Astrocyte (in vitro differentiated cells and primary cell): ENCODE data around the gene HFE. TPM values are rescaled to one million over a fixed set of nuclear protein-coding genes. Genes with fewer than 3 reads are reported as not detected.

Source experiments
- DNase-seq: peaks from one replicate; pipeline ENCODE4 v3.0.0-alpha.2; 2010; ENCODE audit warnings: low read depth
- FAIRE-seq: peaks from 2 replicates; lab custom pipeline; 2011; peaks lifted over from hg19 to GRCh38; lab: Jason Lieb, UNC
- H2AFZ ChIP-seq: 2 replicates; pipeline ENCODE4 v1.6.0; 2012; ENCODE audit warnings: low read depth, low read length, inconsistent platforms
- H3K27ac ChIP-seq: 2 replicates; pipeline ENCODE4 v1.5.1; 2011; ENCODE audit warnings: low read depth, low read length, inconsistent platforms
- H3K27me3 ChIP-seq: 2 replicates; pipeline ENCODE4 v1.6.0; 2011; ENCODE audit warnings: low read length, inconsistent platforms; ENCODE audit not compliant: insufficient read depth
- H3K36me3 ChIP-seq: 2 replicates; pipeline ENCODE4 v1.5.1; 2011; ENCODE audit warnings: low read length, inconsistent platforms; ENCODE audit not compliant: insufficient read depth
- H3K4me1 ChIP-seq: 2 replicates; pipeline ENCODE4 v1.5.1; 2011; ENCODE audit warnings: low read length, inconsistent platforms; ENCODE audit not compliant: insufficient read depth
- H3K4me2 ChIP-seq: 2 replicates; pipeline ENCODE4 v1.6.0; 2012; ENCODE audit warnings: low read length, inconsistent platforms
- H3K4me3 ChIP-seq: 2 replicates; pipeline ENCODE4 v1.5.1; 2011; ENCODE audit warnings: low read depth, mild to moderate bottlenecking, low read length, inconsistent platforms; ENCODE audit not compliant: insufficient read depth
- H3K79me2 ChIP-seq: 2 replicates; pipeline ENCODE4 v1.6.0; 2012; ENCODE audit warnings: mild to moderate bottlenecking, low read length, inconsistent platforms; ENCODE audit not compliant: insufficient read depth
- H3K9ac ChIP-seq: 2 replicates; pipeline ENCODE4 v1.6.0; 2012; ENCODE audit warnings: mild to moderate bottlenecking, low read length, inconsistent platforms
- H3K9me3 ChIP-seq: 2 replicates; pipeline ENCODE4 v1.5.1; 2012; ENCODE audit warnings: low read depth, mild to moderate bottlenecking, low read length, inconsistent platforms; ENCODE audit not compliant: insufficient read depth
- H4K20me1 ChIP-seq: 2 replicates; pipeline ENCODE4 v1.6.0; 2012; ENCODE audit warnings: low read length, inconsistent platforms; ENCODE audit not compliant: insufficient read depth
- H3K27ac Mint-ChIP-seq: one replicate; pipeline ENCODE4 v1.8.0; 2021; ENCODE audit warnings: mild to moderate bottlenecking, mixed read lengths; ENCODE audit not compliant: unreplicated experiment
- H3K27me3 Mint-ChIP-seq: one replicate; pipeline ENCODE4 v1.8.0; 2021; ENCODE audit warnings: low read depth, mixed read lengths; ENCODE audit not compliant: unreplicated experiment
- H3K36me3 Mint-ChIP-seq: one replicate; pipeline ENCODE4 v1.8.0; 2021; ENCODE audit warnings: low read depth, mixed read lengths; ENCODE audit not compliant: unreplicated experiment
- H3K4me1 Mint-ChIP-seq: one replicate; pipeline ENCODE4 v1.8.0; 2021; ENCODE audit warnings: low read depth, mixed read lengths; ENCODE audit not compliant: unreplicated experiment
- H3K4me3 Mint-ChIP-seq: one replicate; pipeline ENCODE4 v1.8.0; 2021; ENCODE audit warnings: mild to moderate bottlenecking, moderate library complexity, mixed read lengths; ENCODE audit not compliant: unreplicated experiment
- H3K9me3 Mint-ChIP-seq: one replicate; pipeline ENCODE4 v1.8.0; 2021; ENCODE audit warnings: mild to moderate bottlenecking, mixed read lengths; ENCODE audit not compliant: unreplicated experiment
- EZH2 ChIP-seq: IDR thresholded peaks from 2 replicates; pipeline ENCODE4 v1.6.1; 2012; ENCODE audit warnings: mild to moderate bottlenecking, low read length, inconsistent platforms; ENCODE audit not compliant: insufficient read depth
- total RNA-seq: library from RNA; stranded (reverse); gene quantifications from 2 replicates; pipeline ENCODE4 v1.2.1, GENCODE V29; 2021
- TF ChIP-seq, protein P1 (sequence below): IDR thresholded peaks from 2 replicates; pipeline ENCODE4 v1.5.1; 2011; ENCODE audit warnings: low read depth, mild to moderate bottlenecking, inconsistent platforms, low read length, moderate library complexity; ENCODE audit not compliant: insufficient read depth

The HFE gene
- total RNA-seq, 1 donor from 2014 or later = 5.7 TPM

- peak overlapping the region; percentile 93 for H3K9ac ChIP-seq
- peak overlapping the region; percentile 85 for H3K27ac ChIP-seq
- no peak for FAIRE-seq
- Mint-ChIP-seq H3K4me1 (peaks cover 7% of the 10 kb centered on the region), H3K27me3 (no peaks in the 10 kb centered on the region), H3K4me3 (peak overlapping the region; percentile 88), H3K36me3 (no peaks in the 10 kb centered on the region), H3K9me3 (no peaks in the 10 kb centered on the region), H3K27ac (peak overlapping the region; percentile 91)
- H4K20me1 ChIP-seq = no peaks in the 10 kb centered on the region
- no peaks in the 10 kb centered on the region for H3K27me3 ChIP-seq
- no peak for TF ChIP-seq EZH2
- TF ChIP-seq, protein P1, sequence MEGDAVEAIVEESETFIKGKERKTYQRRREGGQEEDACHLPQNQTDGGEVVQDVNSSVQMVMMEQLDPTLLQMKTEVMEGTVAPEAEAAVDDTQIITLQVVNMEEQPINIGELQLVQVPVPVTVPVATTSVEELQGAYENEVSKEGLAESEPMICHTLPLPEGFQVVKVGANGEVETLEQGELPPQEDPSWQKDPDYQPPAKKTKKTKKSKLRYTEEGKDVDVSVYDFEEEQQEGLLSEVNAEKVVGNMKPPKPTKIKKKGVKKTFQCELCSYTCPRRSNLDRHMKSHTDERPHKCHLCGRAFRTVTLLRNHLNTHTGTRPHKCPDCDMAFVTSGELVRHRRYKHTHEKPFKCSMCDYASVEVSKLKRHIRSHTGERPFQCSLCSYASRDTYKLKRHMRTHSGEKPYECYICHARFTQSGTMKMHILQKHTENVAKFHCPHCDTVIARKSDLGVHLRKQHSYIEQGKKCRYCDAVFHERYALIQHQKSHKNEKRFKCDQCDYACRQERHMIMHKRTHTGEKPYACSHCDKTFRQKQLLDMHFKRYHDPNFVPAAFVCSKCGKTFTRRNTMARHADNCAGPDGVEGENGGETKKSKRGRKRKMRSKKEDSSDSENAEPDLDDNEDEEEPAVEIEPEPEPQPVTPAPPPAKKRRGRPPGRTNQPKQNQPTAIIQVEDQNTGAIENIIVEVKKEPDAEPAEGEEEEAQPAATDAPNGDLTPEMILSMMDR = no peak
- H3K9me3 ChIP-seq = no peaks in the 10 kb centered on the region
- H3K36me3 ChIP-seq = no peaks in the 10 kb centered on the region
- H3K4me3 ChIP-seq = peak overlapping the region; percentile 61
- no peaks in the 10 kb centered on the region for H3K79me2 ChIP-seq
- H3K4me1 ChIP-seq = peaks cover 10% of the 10 kb centered on the region
- peak overlapping the region; percentile 94 for H3K4me2 ChIP-seq
- H2AFZ ChIP-seq = peak overlapping the region; percentile 70
- peak; percentile 64 for DNase-seq
Measured at GRCh38 chr6:26055719-26056582, 31.3 kb upstream of the HFE start.

DNA sequence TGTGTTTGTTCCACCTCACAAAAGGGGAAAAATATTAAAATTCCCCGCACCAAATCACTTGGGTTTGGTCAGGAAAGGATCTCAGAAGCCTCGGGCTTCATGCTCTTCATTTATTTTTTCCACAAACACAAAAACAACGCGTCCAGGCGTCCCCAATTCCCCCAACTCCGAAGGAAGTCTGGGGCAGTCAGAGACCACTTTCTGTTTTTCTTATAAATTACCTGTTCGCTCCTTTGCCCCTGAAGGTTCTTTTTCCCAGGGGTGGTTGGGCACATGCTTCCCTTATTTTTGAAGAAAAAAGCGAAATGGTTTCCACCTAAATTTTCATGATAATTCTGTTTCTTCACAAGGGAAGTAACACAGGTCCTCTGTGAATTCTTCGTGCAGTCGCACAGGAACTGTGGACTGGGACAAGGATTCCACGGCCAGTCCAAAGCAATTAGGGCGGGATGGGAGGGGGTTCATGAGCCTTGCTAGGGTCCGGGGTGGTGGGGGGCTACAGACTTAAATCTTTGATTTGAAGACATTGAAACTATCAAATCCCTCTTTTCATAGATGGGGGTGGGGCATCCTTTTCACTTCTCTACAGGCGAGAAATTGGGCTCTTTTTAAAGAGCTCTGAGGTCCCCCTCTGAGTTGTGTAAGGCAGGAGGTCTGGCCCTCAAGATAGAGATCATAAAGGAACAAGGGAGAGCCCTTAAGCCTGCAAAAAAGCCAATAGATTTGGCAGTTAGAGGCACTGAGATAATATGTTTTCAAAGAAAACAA, 30.5 kb upstream of the HFE start:
- no peak for FAIRE-seq
- peak overlapping the region; percentile 94 for H3K4me2 ChIP-seq
- TF ChIP-seq, protein P1 = no peak
- TF ChIP-seq EZH2 = no peak
- peak overlapping the region; percentile 70 for H2AFZ ChIP-seq
- H3K27me3 ChIP-seq = no peaks in the 10 kb centered on the region
- Mint-ChIP-seq H3K36me3 (no peaks in the 10 kb centered on the region), H3K27me3 (no peaks in the 10 kb centered on the region), H3K27ac (peak overlapping the region; percentile 91), H3K9me3 (no peaks in the 10 kb centered on the region), H3K4me1 (peaks cover 7% of the 10 kb centered on the region), H3K4me3 (peak overlapping the region; percentile 88)
- H3K36me3 ChIP-seq = no peaks in the 10 kb centered on the region
- no peaks in the 10 kb centered on the region for H3K79me2 ChIP-seq
- no peak for DNase-seq
- no peaks in the 10 kb centered on the region for H4K20me1 ChIP-seq
- H3K4me3 ChIP-seq = peak overlapping the region; percentile 61
- peak overlapping the region; percentile 93 for H3K9ac ChIP-seq
- peaks cover 10% of the 10 kb centered on the region for H3K4me1 ChIP-seq
- no peaks in the 10 kb centered on the region for H3K9me3 ChIP-seq
- peak overlapping the region; percentile 85 for H3K27ac ChIP-seq
